Stimulated activated memory B cell treated with anti-CD40 and anti-IgM and Interleukin-4, amounts not matched to agents 10 μg/mL and 1 μg/mL and 100 μg/mL, for 72 hours (primary cell): Measurements from ENCODE around the gene MYO1B.

Experiments used
- ATAC-seq: fragments of 150-1000 bp; cut with Tn5 transposase; 2 replicates; pipeline ENCODE4 v1.10.0; 2021
- H3K27ac Mint-ChIP-seq: one replicate; pipeline ENCODE4 v1.8.0; 2022; ENCODE audit warnings: mild to moderate bottlenecking, mixed read lengths
- H3K27me3 Mint-ChIP-seq: one replicate; pipeline ENCODE4 v1.8.0; 2022; ENCODE audit warnings: mixed read lengths
- H3K36me3 Mint-ChIP-seq: one replicate; pipeline ENCODE4 v1.8.0; 2022; ENCODE audit warnings: mixed read lengths
- H3K4me1 Mint-ChIP-seq: one replicate; pipeline ENCODE4 v1.8.0; 2022; ENCODE audit warnings: mixed read lengths
- H3K4me3 Mint-ChIP-seq: one replicate; pipeline ENCODE4 v1.8.0; 2022; ENCODE audit warnings: mild to moderate bottlenecking, moderate library complexity, mixed read lengths
- H3K9me3 Mint-ChIP-seq: one replicate; pipeline ENCODE4 v1.8.0; 2022; ENCODE audit warnings: mixed read lengths

The MYO1B gene

DNA sequence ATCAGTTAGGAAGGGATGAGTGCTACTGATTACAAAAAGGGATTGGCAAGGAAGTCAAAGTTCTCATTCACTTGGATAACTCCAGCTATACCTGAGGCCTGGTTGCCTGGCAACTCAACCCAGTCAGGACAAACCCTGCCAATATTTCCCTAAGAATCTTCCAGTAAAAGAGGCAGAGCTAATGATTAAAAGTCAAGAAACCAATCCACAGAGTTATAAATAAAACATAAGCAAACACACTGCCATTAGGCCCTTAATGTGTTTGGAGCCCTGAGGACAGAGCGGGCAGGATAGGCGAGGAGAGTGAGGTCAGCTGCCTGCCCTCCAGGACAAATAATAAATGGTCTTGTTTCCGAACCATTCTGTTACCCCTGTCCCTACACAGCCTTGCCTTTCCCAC lies 217.2 kb downstream of the MYO1B start:
- Mint-ChIP-seq H3K27ac (no peak overlapping the region), H3K9me3 (peaks cover 10% of the 10 kb centered on the region), H3K27me3 (peaks cover 26% of the 10 kb centered on the region), H3K4me3 (no peak overlapping the region), H3K36me3 (no peaks in the 10 kb centered on the region), H3K4me1 (no peaks in the 10 kb centered on the region)
- ATAC-seq, result no peak

DNA sequence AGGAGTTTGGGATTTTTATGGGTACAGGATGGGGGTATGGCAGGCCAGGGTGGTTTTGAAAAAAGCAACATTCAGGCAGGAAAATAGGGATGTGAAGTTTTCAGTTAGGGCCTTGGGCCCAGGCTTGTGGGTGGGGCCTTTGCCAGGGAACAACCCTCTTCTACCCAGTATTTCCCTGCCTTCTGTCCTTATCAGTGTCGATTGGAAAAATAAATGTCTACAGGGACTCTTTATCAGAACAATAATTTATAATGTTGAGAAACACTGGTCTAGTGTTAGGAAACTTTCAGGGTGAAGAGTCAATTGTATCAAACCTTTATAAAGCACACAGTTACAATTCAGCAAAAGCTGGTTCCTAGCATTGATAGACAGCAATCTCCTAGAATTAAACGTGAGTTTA lies 218.6 kb downstream of the MYO1B start:
- H3K27me3 Mint-ChIP-seq, result peaks cover 26% of the 10 kb centered on the region
- H3K4me1 Mint-ChIP-seq, result no peaks in the 10 kb centered on the region
- H3K36me3 Mint-ChIP-seq, result no peaks in the 10 kb centered on the region
- peaks cover 8% of the 10 kb centered on the region for H3K9me3 Mint-ChIP-seq
- no peak for ATAC-seq
- H3K27ac Mint-ChIP-seq, result no peak overlapping the region
- H3K4me3 Mint-ChIP-seq, result no peak overlapping the region

DNA sequence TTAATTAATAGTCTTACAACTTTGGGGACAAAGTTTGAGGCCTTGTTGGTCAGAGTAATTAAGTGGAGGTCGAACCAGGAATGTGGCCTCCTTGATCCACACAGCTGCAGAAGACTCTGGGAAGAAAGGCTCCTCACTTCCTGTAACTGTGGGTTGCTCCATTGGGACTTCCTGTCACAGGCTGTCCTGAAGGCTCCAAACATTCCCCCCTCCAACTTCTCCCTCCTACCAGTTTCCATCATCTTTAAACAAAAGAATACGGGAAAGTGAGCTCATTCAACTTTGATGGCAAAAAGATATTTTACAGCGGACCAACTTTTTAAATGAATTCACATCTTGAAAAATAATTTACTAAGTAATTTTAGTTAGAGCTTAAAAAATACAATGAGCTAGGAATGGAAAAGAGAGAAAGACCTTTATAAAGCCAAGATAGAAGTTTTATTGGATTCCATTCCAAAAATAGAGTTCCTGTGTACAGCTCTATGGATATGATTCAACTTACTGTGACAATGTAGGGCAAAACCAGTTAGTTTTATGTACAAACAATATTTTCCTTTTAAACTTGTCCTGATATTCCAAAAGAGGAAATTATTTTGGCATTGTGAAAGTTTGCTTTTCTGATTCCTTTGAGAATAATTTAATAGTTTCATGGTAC lies 220.7 kb downstream of the MYO1B start:
- Mint-ChIP-seq H3K36me3 (no peaks in the 10 kb centered on the region), H3K27ac (no peak overlapping the region), H3K4me1 (no peaks in the 10 kb centered on the region), H3K27me3 (peaks cover 12% of the 10 kb centered on the region), H3K4me3 (no peak overlapping the region), H3K9me3 (no peaks in the 10 kb centered on the region)
- ATAC-seq, result no peak

DNA sequence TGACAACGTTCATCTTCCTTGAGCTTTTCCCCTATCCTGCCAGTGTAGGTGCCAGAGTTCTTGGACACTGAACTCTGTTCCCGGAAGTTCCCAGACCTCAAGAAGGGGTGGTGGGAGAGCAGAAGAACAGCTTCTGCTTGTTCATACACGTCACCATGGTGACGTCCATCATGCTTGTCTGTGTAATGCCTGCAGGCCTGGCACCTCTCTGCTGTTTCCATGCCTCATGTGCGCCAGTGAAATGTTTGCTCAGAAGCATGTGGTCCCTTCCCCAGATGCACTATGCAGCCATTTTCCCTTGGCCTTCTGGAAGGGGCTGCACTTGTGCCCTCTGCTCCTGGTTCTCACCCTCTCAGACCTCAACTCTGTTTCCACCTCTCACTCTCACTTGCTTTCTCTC lies 221.9 kb downstream of the MYO1B start:
- Mint-ChIP-seq H3K9me3 (no peaks in the 10 kb centered on the region), H3K27me3 (no peaks in the 10 kb centered on the region), H3K36me3 (no peaks in the 10 kb centered on the region), H3K27ac (no peak overlapping the region), H3K4me3 (no peak overlapping the region), H3K4me1 (no peaks in the 10 kb centered on the region)
- no peak for ATAC-seq

DNA sequence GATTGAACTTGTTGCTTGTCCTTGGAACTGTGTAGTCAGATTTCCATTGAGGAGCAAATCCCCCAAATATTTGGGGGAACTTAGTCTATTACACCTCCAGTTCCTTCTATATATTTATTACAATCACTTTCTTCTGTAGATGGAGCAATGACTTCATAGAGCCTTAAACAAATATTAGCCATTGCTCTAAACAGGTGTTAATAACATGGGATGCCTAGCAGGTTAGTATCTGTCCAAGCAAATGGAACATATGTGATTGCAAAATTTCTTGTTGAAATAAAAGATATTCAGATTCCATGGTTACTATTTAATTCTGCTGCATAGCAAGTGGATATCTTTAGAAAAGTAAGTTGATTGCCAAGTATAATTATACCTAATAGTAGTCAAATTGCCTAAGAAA lies 225.1 kb downstream of the MYO1B start:
- no peak for ATAC-seq
- no peaks in the 10 kb centered on the region for H3K9me3 Mint-ChIP-seq
- H3K27me3 Mint-ChIP-seq, result no peaks in the 10 kb centered on the region
- no peak overlapping the region for H3K27ac Mint-ChIP-seq
- no peak overlapping the region for H3K4me3 Mint-ChIP-seq
- no peaks in the 10 kb centered on the region for H3K4me1 Mint-ChIP-seq
- H3K36me3 Mint-ChIP-seq, result no peaks in the 10 kb centered on the region

GRCh38 chr2:191474464-191474863 lies 229.3 kb downstream of the MYO1B start:
- Mint-ChIP-seq H3K36me3 (no peaks in the 10 kb centered on the region), H3K4me1 (no peaks in the 10 kb centered on the region), H3K27ac (no peak overlapping the region), H3K27me3 (no peaks in the 10 kb centered on the region), H3K4me3 (no peak overlapping the region), H3K9me3 (no peaks in the 10 kb centered on the region)
- ATAC-seq, result peak; percentile 54
